Measurements from ENCODE around the gene BCL2.

- no peak for TF ChIP-seq CTCF (IDR thresholded peaks at IDR 0.05; ENCODE audit: borderline replicate concordance, extremely low read depth, low read length, poor library complexity, severe bottlenecking)
- TF ChIP-seq EZH2 (IDR thresholded peaks at IDR 0.05; ENCODE audit: borderline replicate concordance, low read depth, low read length, severe bottlenecking) = no peak
Observed at GRCh38 chr18:63166142-63166541, 153.4 kb downstream of the BCL2 start.
